GM19035 (cell line): ENCODE measurements around the gene SIK1.
"Not testable (repeated sequence)": the region's sequence is repeated elsewhere in the genome, so short reads cannot be mapped to it uniquely, and the experiment has no call there.

Experiments used
- ATAC-seq: cut with Tn5 transposase; IDR thresholded peaks from one replicate; pipeline ENCODE4 v1.9.1; 2021; ENCODE audit not compliant: unreplicated experiment

Gene SIK1

DNA sequence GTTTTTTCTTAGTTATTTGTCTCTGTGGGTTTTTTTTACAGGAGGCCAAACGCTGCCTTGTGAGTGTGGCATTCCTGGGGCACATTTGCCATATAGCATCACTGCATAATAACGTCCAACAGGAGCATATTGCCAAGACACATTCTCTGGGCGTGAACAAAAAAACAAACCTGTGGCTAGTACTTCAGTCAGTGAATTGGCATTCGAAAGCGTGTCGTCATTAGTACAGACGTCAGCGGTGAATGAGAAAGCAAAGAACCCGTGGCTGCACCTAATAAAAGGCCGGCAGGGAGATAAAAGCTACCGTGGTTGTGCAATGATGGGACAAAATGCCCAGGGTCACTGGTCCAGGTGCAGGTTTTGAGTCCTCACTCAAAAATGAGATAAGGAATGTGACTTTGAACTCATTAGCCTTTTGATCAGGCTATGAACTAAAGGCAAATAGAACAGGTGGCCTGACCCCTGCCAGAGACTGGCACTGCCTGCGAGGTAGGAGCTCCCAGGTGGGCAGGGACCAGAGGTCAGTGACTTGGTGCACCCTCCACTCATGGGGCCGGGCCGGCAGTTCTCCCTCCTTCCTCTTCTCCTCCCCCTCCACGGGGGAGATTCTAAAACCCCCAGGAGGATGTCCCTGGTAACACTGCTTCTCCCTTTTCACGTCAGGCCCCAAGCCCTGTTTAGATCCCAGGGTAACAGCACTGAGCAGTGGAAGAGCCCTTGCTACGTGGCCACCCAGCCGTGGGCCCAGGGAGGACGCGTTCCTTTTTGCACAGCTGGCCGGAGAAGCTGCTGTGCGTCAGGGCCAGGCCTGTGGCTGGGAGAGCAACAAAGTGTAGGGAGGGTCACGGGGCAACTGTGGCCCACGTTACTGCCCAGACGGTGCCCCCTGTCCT lies 14.2 kb upstream of the SIK1 start:
- not testable (repeated sequence) for ATAC-seq

DNA sequence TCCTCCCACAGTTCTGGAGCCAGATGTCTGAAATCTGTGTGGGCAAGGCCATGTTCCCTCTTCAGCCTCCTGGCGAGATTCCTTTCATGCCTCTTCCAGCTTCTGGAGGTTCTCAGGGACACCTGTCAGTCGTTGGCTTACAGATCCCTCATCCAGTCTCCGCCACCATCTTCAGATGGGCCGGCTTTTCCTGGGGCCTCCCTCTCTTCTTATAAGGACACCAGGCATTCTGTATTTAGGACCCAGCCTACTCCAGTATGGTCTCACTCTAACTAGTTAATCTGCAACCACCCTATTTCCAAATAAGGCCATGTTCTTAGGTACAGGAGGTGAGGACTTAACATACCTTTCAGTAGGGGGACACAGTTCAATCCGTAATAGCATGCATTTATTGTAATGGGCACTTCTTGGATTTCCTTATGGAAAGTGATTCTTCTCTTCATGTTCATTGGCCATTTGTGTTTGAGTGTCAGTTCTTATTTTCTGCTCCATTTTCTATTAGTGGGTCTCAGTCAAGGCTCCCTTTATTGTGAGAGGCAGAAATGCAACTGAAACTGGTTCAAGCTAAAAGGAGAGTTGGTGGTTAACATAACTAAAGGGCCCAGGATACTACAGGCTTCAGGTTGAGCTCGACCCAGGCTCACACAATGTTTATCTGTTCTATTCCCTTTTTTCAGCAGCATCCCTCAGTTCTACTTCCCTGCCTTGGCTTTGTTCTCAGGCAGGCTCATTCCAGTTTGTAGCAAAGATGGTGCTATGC lies 12.6 kb upstream of the SIK1 start:
- ATAC-seq, result not testable (repeated sequence)

- ATAC-seq, result not testable (repeated sequence)
Observed at GRCh38 chr21:43436272-43436671, 9.3 kb upstream of the SIK1 start.

GRCh38 chr21:43433340-43434136 lies 6.6 kb upstream of the SIK1 start:
- ATAC-seq, result not testable (repeated sequence)

- ATAC-seq, result not testable (repeated sequence)
Observed at GRCh38 chr21:43430830-43431416, 4.0 kb upstream of the SIK1 start.

DNA sequence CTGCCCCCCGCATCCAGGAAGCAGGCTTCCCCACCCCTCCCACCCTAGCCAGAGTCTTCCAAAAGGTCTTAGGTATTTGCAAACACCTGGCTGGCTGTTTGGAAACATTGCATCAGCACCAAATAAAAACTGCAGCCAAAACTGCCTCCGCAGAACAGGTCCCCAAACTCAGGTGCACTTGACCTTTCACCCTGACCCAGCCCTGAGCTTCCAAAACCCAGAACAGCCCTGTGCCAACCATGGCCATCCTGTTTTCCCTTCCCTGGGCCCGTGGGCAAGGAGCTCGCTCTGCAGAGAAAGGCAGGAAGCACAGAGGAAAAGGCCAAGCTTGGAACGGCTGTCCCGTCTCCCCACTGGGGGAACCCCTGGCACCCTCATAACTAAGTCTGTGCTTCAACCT lies 2.0 kb upstream of the SIK1 start:
- ATAC-seq, result not testable (repeated sequence)

- ATAC-seq, result peak; percentile 82
Observed at GRCh38 chr21:43427242-43427559, 270 bp upstream of the SIK1 start.

GRCh38 chr21:43426004-43426403 lies 927 bp downstream of the SIK1 start:
- ATAC-seq, result not testable (repeated sequence)

DNA sequence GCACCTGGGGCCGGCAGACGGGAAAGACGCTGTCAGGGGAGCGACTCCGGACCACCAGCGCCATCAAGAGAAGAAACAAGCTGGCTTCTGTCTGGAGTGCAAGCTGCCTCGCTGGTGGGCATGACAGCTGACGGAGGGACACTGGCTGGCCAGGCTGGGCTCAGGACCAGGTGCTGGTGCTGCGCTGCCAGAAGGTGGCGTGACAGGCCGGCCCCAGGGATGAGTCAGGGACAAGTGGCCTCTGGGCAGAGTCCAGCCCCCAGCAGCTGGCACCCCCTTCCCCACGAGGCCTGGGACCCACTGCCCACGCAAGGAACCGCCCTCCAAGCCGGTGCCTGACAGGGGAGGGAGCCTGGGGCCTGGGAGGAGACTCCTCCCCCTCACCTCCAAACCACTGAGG lies 7.5 kb downstream of the SIK1 start:
- ATAC-seq, result not testable (repeated sequence)

DNA sequence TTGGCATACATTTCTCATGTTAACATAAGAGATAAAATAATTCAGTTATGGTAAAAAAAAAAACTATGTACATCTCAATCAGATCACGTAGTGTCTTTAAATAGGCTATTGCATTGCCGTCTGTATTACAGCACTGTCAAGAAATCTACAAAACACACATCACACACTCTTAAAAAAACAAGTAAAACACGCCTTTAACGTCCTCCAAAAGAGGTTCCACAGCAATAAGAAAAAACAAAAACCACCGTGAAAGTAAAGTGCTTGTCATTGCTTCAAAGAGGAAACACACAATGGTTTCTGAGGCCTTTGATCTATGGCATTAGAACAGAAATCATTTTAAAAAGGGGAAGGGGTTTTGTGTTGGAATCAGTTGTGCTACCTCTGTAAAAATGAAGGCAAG lies 12.4 kb downstream of the SIK1 start:
- not testable (repeated sequence) for ATAC-seq

DNA sequence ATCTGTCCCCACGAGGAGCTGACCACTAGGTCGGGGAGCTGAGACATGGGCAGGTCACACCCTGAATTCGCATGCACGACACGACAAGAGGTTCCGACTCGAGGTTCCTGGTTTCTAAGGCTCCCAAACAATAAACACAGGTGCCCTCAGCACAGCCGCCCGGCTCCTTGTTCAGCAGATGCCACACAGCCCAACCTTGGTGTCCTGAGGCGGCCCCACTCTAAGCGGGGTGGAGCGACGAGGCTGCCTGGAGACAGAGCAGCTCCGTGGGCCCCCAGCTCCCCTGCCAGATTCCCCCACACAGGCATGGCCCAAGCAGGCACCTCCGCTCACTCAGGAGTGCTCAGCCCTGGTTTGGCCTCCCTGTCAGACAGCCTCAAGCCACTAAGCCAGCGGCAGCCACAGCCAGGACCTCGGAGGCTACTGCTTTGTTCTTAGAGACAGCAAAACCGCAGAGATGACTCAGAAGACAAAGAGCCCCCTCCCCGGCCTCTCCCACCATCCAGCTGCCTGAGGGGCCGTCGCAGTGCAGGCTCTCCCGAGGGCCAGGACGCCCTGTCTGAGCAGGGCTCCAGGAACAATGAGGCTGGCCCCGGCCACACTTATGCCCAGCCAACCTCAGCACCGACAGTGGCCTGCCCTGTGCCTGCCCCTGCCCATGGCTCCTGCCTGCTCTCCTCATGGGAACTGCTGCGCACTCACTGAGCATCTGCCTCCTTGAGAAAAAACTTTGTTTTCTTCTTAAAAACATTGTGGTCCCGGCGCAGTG lies 14.7 kb downstream of the SIK1 start:
- ATAC-seq, result not testable (repeated sequence)

- peak; percentile 62 for ATAC-seq
Observed at GRCh38 chr21:43410456-43411068, 16.4 kb downstream of the SIK1 start.

DNA sequence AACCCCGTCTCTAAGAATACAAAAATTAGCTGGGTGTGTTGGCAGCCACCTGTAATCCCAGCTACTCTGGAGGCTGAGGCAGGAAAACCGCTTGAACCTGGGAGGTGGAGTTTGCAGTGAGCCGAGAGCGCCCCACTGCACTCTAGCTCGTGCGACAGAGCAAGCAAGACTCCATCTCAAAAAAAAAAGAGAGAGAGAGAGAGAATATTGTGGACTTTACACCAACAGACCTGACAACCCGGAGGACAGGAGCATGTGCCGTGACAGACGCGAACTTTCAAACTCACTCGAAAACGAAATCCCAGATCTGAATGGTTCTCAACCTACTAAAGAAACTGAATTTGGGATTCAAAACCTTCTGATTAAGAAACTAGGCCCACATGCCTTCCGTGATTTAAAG lies 19.8 kb downstream of the SIK1 start:
- not testable (repeated sequence) for ATAC-seq

DNA sequence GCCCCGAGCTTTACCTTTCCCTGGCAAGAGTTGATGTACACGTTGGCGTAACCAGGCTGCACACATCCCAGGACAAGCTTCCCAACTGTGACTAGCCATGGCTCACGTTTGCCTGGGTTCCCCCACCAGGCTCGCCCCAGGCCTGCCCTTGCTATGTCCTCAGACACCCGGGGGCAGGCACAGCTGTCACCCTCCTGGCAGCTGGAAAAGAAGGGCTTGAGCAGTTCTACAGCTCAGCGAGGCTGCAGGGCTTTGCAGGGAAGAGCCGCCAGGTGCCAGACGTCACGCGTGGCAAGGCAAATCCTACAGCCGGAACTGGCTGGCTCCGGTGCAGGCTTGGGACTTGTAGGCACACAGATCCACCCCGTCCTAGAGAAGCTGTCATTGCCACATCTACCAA lies 22.5 kb downstream of the SIK1 start:
- ATAC-seq, result not testable (repeated sequence)

DNA sequence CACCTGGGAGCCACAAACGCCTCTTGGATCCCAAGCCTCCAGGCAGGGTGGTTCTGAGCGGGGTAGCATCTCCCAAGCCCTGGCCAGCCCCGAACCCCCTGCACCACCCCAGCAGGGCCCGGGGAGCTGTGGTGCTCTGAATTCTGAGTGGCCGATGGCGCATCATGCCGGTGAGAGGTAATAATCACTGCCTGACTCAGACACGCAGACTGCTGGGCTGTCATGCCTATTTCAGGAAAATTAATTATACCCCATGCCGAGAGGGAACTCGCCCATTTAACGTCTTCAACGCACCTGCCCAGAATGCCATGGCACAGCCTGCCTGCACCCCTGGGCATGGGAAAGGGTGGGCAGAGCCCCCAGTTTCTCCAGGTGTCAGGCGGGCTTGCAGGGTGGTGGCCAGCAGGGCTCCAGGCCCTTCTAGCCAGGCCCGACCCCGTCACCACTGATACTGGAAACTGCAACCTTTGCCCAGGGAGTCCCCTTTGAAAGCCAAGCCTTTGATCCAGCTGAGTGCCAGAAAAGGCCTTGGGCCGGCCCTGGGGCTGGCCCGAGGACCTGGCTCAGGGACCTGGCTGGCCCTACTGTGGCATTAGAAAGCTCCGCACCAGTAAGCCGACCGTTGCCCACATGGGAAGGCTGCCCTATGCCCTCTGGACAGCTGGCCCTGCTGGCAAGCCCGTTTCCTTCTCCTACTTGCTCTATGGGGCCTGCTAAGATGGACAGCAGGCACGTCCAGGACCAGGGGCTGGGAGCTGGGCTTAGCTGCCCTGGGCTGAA lies 23.1 kb downstream of the SIK1 start:
- not testable (repeated sequence) for ATAC-seq

DNA sequence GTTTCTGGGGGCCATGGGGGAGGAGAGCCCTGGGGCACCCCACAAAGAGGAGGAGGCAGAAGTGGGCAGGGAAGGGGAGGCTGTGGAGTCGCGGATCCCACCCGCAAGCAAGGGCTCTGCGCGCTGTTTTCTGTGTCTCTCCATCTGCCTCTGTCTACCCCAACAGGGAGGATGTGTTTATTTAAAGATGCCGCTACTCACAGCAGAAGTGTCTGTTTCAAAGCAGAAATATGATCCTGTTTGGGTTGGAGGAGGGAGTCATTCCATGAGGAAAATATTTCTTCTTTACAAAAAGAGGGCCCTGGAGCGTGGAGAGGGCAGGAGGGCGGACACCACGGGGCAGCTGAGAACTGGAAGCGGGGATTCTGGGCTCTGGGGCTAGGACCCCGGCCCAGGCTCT lies 25.8 kb downstream of the SIK1 start:
- not testable (repeated sequence) for ATAC-seq

- not testable (repeated sequence) for ATAC-seq
Observed at GRCh38 chr21:43399595-43400015, 27.3 kb downstream of the SIK1 start.

- not testable (repeated sequence) for ATAC-seq
Observed at GRCh38 chr21:43399136-43399535, 27.8 kb downstream of the SIK1 start.

DNA sequence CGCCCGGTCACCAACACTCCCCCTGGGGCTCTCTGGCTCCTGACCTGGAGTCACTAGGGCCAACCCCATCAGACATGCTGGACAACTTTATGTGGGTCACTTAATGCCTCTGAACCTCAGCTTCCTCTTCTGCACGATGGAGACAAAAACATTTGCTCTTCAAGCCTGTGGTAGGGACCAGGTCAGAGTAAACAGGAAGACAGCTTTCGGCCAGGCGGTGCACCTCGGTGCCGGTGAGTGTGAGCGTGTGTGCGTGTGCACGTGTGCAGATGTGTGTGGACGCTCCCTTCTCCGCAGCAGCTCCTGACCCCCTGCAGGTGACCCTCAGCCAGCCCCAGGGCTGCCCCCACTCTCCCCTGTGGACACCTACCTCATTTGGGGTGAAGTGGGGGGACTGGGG lies 28.4 kb downstream of the SIK1 start:
- ATAC-seq, result not testable (repeated sequence)
